Measurements from ENCODE around the gene RUNX1.
"Not testable (repeated sequence)": the region's sequence is repeated elsewhere in the genome, so short reads cannot be mapped to it uniquely, and the experiment has no call there.

Gene RUNX1

DNA sequence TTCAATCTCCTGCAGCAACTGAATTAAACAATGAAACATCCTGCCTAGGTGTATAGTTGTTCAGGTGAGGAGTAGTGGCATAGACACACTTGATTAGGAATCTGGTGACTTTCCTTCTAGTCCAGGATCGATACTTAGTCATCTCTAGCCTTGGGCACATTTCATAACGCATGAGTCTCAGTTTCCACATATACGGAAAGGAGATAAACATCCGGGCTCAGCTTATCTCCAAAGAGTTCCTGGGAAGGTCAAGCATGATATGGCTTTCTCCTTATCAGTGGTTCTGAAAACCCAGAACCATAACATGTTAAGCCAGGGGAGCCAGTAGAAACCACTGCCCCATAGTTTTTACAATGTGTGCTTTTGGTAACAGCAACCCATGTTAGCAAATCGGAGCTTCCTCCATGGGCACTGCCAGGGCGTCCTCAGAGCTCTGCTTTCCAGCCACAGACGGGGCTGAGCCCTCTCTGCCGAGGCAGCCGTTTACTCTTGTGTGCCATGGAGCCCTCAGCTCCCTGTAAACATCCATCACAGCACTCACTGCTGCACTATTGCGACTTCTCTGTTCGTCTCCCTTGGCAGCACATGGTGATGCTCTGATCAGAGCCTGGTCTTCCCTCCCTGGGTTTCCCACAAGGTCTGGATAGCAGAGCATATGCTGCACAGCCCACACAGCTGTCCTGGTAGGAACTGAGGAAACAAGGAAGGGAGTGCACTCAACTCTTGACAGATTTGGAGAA is 34.6 kb downstream of the RUNX1 start:
- DNase-seq, result no peak

DNA sequence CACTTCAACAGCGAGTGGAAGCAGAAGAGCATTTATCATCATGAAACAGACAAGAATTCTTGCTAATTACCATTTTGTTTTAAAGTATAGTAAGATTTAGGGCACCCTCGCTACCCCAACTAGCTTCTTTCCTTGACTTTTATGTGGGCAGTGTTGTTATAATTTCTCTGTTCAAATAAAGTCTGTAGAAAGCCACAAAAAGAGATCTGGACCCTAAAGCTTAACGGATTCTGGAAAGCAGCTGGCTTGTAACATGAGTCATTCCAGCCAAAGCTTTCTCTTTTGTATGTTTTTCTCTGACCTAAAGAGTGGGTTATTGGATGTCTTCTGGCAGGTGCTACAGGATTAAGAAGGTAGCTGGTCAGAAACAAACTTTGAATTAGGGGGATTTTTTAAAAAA is 37.4 kb downstream of the RUNX1 start:
- DNase-seq, result no peak

DNA sequence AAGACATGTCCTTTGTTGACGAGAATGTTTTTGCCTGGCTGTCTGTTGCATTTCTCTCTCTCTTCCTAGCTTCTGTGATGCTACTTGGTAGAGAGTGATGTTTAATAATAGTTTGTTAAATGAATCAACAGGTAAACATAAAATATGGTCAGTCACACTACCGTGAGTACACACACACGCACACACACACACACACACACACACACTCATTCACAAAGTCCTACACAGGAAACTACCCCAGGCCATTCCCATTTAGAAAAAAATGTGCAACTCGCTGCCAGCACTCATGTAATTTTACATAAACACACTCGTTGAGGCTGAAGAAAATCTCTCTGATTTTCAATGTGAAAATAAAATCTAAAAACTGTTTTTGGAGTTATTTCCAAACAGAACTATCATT is 38.7 kb downstream of the RUNX1 start:
- DNase-seq, result no peak

DNA sequence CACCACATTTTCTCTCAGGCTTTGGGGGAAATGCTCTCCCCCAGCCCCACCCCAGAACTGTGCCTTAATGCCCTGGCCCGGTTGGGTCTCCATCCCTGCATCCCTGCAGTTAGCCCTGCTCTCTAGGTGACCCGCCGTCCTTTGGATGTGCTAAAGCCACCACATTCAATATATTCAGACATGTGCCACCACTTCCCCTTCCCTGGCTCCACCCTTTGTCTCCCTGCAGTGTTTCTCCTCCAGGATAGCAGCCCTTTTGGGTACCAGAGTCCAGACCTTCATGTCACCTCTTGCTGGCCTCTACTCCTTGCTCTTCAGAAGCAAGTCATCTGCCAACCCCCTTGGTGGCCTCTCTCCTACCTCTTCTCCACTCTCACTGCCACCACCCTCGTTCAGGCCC is 41.8 kb downstream of the RUNX1 start:
- no peak for DNase-seq

DNA sequence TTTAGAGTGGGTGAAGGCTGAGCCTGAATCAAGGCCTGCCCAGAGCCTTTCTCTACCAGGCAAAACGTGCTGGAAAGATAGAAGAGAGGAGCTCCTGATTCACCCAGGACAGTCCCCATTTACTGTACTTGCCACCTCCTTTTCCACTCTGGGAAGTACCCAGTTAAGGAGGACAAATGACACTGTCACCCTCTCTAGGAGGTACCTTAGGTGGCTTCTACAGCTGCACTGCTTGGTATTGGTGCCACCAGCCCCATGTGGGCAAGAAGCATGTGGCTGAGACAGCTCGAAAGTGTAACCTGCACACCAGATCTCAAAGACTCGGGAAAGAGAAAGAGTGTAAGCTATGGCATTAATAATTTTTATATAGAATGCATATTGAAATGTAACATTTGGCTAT is 42.3 kb downstream of the RUNX1 start:
- no peak for DNase-seq

DNA sequence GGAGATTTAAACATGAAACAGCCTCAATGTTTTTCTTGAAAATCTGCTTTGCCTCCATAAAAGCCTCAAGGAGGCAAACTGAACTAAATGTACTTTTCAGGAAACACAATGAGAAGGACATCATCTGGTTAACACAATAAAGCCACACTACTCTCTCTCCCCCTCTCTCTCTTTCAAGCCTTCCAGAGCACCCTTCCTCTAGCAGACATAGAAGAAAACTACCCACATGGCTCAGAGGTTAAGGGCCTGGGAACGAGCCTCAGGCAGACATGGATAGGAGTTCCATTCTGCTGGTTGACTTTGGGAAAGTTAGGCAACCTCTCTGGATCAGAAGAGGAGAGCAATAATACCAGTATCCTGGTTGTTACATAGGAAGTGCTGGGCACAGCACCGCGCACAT is 42.9 kb downstream of the RUNX1 start:
- DNase-seq, result no peak

DNA sequence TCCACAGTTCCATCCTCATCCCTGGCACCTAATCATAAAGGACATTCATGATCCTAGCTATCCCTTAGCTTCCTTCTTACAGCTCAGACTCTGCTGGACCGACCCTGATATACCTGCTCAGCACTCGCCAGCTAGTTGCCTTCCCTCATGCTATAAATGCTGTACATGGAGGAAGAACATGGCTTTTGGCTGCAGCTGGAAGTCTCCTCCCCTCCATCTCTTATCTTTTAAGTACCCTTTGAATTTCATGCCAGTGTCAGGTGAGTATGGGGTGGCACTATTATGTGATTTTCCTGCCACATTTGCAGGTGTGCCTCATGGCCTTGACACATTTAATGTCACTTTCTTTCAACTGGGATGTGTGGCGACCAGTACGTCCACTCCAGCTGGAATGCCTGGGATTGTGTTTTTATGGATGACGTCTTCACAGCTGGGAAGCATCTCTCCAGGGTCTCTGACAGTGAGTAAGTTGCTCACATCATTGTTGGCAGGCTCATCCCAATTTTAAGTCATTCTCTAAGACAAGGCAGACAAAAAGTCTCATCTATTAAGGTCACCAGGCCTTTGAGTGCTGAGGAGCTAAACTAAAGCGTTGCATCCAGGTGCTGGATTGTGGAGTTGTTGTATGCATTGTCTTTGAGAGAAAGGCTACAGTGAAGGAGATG is 43.4 kb downstream of the RUNX1 start:
- DNase-seq, result no peak

DNA sequence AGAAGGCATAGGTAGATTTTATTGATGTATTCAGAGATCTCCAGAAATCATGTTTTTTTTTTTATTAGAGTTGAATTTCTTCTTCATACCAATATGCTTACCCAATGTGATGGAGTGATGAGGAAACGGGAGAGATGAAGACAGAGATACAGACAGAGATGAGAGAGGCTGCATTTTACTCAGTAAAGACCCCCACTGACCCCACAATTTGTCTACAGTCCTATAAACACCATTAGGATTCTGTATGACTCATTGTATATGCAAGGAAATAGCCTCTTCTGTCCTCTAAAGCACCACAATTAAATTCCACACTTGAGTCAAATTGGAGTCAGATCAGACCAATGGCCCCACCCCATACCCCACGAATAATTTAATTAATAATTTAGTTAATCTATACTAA is 44.0 kb downstream of the RUNX1 start:
- DNase-seq, result no peak

DNA sequence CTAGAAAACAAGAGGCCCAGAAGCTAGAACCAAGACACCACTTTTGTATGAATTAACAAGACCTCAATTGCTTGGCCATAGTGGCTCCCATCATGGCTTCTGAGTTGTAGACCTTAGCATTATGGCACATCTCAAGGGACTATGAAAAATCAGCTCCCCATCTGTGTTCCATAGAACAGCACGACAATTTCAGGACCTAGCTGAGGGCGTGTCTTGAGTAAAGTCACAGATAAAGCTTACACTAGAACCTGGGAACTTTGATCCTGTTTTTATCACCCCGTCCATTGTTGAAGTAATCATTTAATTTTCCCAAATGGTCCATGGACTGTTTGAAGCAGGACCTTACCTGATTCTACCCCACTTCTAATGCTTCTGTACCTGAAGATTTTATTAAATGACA is 44.8 kb downstream of the RUNX1 start:
- no peak for DNase-seq

DNA sequence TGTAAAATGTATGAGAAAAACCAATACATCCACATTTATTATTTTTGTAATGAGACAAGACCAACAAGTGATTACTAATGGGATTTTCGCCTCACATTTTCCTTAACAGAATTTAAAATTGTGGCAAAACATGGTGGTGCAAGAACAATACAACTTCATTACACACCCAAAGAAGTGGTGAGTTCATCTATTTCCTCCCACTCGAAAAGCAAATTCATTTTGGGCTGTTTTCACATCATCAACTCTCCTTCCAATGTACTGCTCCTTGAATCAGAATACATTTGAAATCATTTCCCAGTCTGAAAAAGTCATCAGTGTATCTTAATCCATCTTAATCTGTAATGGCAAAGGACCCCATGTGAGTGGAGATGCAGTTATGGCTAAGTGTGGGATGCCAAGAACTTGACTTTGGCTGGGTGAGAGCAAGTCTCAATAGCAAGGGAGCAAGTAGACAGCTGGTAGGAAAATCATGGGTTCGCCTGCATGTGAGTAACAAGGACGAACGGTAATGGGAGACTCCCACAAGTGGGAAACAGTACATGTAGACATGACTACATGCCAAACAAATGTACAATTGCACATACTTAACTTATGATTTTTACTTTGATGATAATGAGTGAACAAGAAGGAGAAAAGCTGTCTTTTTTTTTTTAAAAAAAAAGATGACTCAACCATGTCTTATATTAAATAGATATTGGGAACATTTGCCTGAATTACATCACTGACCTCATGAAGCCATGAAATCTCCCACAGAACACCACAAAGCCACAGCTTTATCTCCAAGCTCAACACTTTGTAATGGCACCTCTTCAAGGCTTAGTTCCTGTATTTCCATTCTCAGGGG is 46.0 kb downstream of the RUNX1 start:
- DNase-seq, result no peak

DNA sequence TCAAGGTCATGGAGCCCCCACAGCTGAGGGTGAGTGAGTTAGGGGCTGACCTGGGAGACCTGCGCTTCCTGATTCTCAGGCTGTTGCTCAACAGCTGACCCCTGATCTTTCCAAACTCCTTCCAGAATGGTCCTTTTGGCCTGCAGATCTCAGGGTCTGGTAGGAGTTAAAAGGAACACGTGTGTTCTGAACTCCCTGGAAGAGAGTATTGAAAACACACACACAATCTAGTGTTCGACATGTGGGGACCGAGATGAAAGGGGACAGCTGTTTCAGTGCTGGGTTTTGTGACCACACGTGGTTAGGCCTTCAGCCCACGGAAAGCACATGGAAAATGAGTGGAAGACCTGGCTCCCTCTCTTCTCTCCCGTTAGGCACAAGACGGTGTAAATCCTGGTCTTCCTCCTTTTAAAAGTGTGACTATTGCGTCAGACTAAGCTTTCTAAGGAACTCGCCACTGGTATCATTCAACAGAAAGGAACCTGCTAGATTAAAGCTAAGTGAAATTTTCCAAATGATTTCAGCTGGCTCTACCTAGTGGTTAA is 49.6 kb downstream of the RUNX1 start:
- DNase-seq, result no peak

DNA sequence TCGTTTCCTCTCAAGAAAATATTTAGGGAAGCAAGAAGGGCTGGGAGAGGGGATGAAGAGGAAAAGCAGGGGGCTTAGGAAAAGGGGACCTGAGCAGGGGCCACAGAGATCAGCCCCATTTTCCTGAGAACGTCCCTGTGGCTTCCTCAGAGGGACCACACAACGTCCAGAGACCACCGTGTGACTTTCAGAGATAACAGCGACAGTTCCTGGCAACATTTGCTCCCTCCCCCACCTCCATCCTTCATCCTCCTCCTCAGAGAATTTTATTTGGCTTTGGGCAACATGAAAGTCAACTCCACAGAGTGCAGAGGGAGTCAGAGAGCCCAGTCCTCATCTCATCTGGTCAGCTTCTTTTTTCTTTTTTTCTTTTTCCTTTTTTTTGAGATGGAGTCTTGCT is 50.9 kb downstream of the RUNX1 start:
- no peak for DNase-seq

DNA sequence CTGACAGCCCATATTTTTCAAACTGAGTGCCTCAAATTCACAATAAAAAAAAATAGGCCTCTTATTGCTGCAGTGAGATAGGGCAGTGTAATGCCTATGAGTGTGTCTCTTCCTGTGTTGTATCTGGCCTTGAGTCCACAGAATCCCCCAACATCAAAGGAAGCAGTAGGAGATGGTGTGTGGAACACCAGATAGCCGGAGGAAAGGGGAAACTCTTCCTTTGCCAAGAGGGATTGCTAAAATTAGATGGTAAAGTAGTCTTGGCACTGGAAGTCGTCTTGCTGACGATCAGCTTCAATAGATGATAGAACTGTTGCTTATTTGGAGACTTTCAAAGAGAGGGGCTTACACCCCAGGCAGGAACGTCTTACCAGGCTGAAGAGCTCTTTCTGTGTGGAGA is 51.8 kb downstream of the RUNX1 start:
- no peak for DNase-seq

DNA sequence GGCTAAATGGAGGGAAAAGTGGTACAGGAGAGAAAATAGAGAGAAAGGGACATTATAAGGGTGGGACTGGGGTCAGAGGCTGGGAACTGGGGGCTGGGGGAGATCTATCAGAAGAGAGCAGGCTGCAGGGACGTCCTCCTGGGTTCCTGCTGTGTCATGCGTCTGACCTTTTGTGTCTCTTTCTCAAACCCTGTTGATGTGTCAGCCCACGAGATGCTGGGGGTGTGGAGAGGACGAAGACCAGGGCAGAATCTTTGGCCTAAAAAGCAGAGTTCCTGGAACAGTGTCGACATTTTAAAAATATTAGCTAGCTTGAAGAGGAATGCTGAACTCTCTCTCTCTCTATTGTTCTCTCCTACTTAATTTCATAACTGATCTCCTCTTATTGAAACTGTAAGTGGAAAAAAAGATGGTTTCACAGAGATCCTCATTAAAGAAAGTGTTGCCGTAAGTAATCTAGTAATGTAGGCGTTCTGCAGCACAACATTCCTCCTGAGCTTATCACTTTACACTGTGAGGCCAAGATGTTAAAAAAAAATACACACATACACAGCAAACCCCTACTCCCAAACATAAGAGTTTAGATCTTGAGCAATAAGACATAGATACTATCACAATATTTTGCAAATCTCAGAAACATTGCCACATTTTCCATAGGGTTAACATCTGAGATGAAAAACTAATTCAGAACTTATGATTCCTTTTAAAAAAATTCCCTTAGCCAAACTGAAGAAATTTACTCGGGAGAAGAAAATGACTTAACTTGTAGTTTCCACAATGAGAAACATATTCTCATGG is 52.6 kb downstream of the RUNX1 start:
- DNase-seq, result no peak

DNA sequence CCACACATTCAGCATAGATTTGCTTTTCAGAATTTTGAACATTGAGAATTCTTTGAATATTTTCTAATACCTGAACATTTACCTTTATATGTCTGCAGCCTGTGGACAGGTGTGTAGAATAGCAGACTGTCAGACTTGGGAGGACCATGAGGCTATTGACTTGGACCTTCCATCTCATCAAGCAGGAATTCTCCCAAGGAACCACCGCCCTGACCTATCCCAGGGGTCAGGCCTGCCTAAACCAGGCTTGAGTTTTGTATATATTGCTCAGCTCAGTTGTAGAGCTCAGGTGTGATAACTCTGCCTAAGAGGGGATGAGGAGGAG is 53.2 kb downstream of the RUNX1 start:
- DNase-seq, result no peak

DNA sequence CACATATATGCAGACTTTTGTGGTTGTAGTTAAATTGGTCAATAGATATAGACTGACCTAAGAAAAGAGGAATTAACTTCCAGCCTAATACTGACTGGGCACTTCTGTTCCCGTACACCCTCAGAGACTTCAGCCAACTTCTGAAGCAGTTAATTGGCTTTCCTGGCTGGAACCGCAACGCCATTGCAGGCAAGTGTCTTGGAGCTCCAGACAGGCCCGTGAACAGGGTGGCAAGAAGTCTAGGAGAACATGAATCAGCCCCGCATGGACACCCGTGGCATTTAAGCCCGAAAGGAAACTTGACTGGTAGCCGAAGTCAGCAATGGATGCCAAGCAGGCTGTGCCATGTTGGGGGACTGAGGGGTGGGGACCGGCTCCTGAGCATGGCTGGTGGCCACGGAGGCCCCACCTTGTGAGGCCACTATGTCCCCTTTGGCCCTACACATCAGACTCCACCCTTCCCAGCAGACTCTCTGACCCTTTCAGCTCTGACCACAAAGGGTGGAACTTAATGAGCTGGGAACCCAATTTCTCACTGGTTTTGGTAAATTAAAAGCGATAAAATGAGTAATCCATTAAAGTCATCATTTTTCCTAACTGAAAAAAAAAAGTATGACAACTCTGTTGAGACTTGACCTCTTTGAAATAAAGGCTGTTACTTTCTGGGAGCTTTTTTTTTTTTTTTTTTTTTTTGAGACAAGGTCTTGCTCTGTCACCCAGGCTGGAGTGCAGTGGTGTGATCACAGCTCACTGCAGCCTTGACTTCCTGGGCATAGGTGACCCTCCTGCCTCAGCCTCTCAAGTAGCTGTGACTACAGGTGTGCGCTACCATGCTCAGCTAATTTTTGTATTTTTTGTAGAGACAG is 54.1 kb downstream of the RUNX1 start:
- no peak for DNase-seq

DNA sequence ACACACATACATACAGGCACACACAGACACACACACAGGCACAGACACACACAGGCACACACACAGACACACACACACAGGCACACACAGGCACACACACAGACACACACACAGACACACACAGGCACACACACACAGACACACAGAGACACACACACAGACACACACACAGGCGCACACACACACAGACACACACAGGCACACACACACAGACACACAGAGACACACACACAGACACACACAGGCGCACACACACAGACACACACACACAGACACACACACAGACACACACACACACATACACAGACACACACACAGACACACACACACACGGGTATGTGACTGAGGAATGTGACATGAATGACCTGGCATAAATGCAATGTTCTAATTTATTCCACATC is 55.6 kb downstream of the RUNX1 start:
- DNase-seq, result not testable (repeated sequence)

DNA sequence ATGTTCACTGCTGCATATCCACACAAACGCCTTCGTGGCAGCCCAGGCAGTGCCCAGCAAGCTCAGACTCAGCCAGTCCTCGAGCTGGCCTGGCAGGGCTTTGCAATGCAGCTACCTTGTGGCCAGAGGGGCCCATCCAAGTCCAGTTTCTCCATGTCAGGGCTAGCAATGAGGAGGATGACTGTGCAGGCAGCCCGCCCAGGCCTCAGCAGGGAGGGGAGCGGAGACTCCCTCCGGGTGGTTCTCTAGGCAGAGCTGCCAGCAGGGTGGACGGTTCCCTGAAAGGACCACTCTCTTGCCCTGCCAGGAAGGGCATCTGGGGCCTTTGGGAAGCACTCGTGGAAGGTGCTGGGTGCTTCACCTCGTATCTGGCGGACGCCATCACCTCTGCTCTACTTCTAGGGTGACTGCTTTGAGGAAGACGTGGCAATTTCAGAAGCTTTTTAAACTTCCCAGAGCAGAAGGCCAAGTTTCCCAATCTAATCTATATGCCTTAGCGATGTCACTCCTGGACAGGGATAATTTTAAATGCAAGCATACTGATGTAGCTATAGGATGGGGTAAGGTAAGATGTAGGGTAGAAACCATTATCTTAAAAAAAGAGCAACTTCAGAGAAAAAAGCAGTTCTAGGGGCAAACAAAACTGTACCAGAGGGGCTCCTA is 56.2 kb downstream of the RUNX1 start:
- DNase-seq, result no peak

DNA sequence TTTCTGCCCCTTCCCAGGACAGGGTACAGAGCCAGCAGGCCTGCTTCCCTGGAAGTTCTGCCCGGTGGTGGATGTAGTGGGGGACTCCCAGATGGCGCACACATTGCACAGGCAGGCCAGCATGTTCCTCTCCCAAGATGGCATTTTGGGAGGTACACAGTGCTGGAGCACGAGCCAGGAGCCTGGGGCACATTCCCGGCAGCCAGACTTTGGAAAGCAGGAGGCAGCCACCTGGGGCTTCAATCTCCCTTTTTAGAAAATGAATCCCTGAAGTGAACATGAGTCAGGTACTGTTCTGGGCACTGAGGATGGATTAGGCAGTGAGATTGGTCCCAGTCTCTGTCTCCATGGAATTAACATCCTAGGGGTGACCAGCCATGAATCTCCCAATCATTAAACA is 56.9 kb downstream of the RUNX1 start:
- DNase-seq, result no peak

DNA sequence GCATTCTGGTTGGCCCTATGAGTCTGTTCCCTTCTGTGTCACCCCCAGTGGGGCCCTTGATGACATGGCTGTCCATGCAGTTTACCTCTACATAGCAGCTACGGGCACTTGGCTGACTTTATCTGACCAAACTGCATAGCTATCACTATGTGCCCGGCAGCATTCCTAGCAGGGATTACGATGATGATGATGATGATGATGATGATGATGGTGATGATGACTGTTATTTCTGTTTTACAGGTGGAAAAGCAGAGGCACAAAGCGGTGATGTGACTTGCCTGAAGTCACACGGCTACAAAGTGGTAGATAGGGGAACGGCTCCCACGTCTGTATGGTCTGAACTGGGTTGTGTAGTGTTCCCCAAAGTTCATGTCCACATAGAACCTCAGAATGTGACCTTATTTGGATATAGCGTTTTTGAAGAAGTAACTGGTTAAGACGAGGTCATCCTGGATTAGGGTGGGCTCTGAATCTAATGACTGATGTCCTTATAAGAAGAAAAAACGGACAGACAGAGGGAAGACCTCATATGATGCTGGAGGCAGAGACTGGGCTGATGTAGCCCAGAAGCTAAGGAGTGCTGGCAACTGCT is 57.6 kb downstream of the RUNX1 start:
- no peak for DNase-seq

DNA sequence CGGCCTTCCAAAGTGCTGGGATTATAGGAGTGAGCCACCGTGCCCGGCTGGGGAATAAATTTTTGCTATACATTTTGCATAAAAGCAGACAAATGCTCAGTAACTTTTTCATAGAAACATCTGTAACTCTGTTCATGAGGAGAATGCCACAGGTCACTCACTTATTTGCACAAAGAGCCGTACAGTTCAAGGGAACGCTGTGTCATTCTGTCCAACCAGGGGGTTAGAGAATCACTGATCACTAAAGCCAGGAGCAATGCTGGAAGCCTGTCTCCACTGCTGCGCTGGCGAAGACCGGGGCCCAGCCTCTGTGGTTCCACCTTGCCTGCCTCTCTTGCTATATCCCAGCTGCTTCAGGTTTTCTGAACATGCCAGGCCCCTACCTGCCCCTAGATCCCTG is 58.3 kb downstream of the RUNX1 start:
- DNase-seq, result no peak
